ENCODE data around the gene MGAT4A.

Gene MGAT4A

GRCh38 chr2:98583276-98583675 is 147.7 kb downstream of the MGAT4A start:
- ChIA-PET CTCF (no interaction called here), POLR2A (ENCODE audit: low non-redundant PET) (no interaction called here)
- no peak overlapping the region for H3K27ac ChIP-seq
- TF ChIP-seq, protein P1, sequence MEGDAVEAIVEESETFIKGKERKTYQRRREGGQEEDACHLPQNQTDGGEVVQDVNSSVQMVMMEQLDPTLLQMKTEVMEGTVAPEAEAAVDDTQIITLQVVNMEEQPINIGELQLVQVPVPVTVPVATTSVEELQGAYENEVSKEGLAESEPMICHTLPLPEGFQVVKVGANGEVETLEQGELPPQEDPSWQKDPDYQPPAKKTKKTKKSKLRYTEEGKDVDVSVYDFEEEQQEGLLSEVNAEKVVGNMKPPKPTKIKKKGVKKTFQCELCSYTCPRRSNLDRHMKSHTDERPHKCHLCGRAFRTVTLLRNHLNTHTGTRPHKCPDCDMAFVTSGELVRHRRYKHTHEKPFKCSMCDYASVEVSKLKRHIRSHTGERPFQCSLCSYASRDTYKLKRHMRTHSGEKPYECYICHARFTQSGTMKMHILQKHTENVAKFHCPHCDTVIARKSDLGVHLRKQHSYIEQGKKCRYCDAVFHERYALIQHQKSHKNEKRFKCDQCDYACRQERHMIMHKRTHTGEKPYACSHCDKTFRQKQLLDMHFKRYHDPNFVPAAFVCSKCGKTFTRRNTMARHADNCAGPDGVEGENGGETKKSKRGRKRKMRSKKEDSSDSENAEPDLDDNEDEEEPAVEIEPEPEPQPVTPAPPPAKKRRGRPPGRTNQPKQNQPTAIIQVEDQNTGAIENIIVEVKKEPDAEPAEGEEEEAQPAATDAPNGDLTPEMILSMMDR (conservative IDR thresholded peaks at IDR 0.05; ENCODE audit: low read depth), result no peak
- no peak for DNase-seq (ENCODE audit: low spot score)

DNA sequence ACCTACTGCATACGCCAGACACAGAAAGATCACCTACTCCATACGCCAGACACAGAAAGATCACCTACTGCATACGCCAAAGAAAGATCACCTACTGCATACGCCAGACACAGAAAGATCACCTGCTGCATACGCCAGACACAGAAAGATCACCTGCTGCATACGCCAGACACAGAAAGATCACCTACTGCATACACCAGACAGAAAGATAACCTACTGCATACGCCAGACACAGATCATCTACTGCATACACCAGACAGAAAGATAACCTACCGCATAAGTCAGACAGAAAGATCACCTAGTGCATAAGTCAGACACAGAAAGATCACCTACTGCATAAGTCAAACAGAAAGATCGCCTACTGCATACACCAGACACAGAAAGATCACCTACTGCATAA is 148.4 kb downstream of the MGAT4A start:
- TF ChIP-seq, protein P1 (conservative IDR thresholded peaks at IDR 0.05; ENCODE audit: low read depth), result no peak
- ChIA-PET POLR2A (ENCODE audit: low non-redundant PET) (no interaction called here), CTCF (no interaction called here)
- DNase-seq (ENCODE audit: low spot score), result no peak
- no peak overlapping the region for H3K27ac ChIP-seq

DNA sequence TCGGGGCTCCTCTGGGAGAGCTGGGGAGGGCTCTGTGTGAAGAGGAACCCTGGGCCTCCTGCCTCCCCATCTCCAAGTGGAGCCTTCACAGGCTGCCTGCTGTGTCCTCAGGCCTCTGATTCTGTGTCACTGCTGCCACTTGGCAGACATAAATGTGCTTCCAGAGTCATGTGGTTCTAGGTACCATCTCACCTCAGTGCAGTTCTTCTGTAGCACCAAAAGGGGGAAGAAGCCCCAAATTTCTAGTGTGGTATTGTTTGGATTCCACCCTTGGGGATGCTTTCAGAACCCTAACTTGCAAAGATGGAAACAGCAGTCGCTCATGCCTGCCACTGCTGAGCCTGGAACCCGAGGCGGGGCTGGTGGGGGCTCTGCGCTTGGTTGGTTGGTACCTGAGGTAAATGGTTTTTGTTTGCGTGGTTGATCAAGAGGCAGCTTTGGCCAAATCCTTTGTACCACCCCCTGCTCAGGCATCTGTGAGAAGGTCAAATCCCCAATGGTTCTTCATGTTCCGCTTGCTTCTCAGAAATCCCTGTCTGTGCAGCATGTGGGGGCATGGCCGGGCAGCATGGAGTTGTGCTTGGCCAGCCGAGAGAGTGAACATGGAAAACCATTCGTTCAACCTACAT is 150.2 kb downstream of the MGAT4A start:
- CTCF ChIA-PET, result no interaction called here
- H3K27ac ChIP-seq, result no peak overlapping the region
- POLR2A ChIA-PET (ENCODE audit: low non-redundant PET), result no interaction called here
- no peak for DNase-seq (ENCODE audit: low spot score)
- TF ChIP-seq, protein P1 (conservative IDR thresholded peaks at IDR 0.05; ENCODE audit: low read depth), result no peak

GRCh38 chr2:98579926-98580325 is 151.0 kb downstream of the MGAT4A start:
- H3K27ac ChIP-seq, result no peak overlapping the region
- ChIA-PET POLR2A (ENCODE audit: low non-redundant PET) (no interaction called here), CTCF (interaction anchor here (0.5 to 0.6 kb wide), 4 partner anchors 16 to 298 kb away, joined by 3 to 4 read pairs (median 3); no protein-coding TSS in a partner anchor)
- TF ChIP-seq, protein P1 (conservative IDR thresholded peaks at IDR 0.05; ENCODE audit: low read depth), result no peak
- no peak for DNase-seq (ENCODE audit: low spot score)

GRCh38 chr2:98578231-98578630 is 152.7 kb downstream of the MGAT4A start:
- CTCF ChIA-PET, result no interaction called here

GRCh38 chr2:98577313-98577712 is 153.6 kb downstream of the MGAT4A start:
- H3K27ac ChIP-seq, result no peak overlapping the region
- ChIA-PET POLR2A (ENCODE audit: low non-redundant PET) (no interaction called here), CTCF (no interaction called here)
- no peak for DNase-seq (ENCODE audit: low spot score)
- TF ChIP-seq, protein P1 (conservative IDR thresholded peaks at IDR 0.05; ENCODE audit: low read depth), result no peak

More at GRCh38 chr2:98578231-98578630, 152.7 kb downstream of the MGAT4A start:
- POLR2A ChIA-PET (ENCODE audit: low non-redundant PET), result no interaction called here
- no peak for DNase-seq (ENCODE audit: low spot score)
- TF ChIP-seq, protein P1 (conservative IDR thresholded peaks at IDR 0.05; ENCODE audit: low read depth), result no peak
- H3K27ac ChIP-seq, result no peak overlapping the region
